Measurements from ENCODE around the gene NFKB2. TPM values are rescaled to one million over a fixed set of nuclear protein-coding genes. Genes with fewer than 3 reads are reported as not detected.

NFKB2 gene
- total RNA-seq, 2 donors from 2014 or later = 28.7 to 45.2 TPM

GRCh38 chr10:102402512-102402896, 7.0 kb downstream of the NFKB2 start:
- peaks cover 24% of the 10 kb centered on the region for H3K36me3 ChIP-seq (ENCODE audit: control insufficient read depth, insufficient read depth, low read length)
- H3K4me1 Mint-ChIP-seq = no peaks in the 10 kb centered on the region
- no peak overlapping the region for H3K27ac Mint-ChIP-seq
- peaks cover 23% of the 10 kb centered on the region for H3K36me3 Mint-ChIP-seq (ENCODE audit: low read depth)
- no peak for TF ChIP-seq CTCF (conservative IDR thresholded peaks at IDR 0.05)
- 90% methylated on average over 5 of the region's 5 CpGs; no CpG with 5 or more reads in 1 of the 2 experiments for WGBS, 2 experiments (ENCODE audit: insufficient coverage in 1 of 2, insufficient read length in 1 of 2)
- no peak overlapping the region for H3K4me3 Mint-ChIP-seq
- no peak overlapping the region for H3K4me3 ChIP-seq (ENCODE audit: low read length)
- no peaks in the 10 kb centered on the region for H3K9me3 ChIP-seq (ENCODE audit: control insufficient read depth, low read length)
- no peak overlapping the region for H3K27ac ChIP-seq (ENCODE audit: low read depth, low read length)
- peaks cover 25% of the 10 kb centered on the region for H3K27me3 Mint-ChIP-seq (ENCODE audit: insufficient read depth)
- no peak for DNase-seq
- H3K9ac ChIP-seq (ENCODE audit: extremely low read depth, low read length, poor library complexity, severe bottlenecking) = no peak overlapping the region
- no peaks in the 10 kb centered on the region for H3K9me3 Mint-ChIP-seq
- H3K4me1 ChIP-seq (ENCODE audit: control insufficient read depth, insufficient read depth, low read length) = no peaks in the 10 kb centered on the region
- peaks cover 9% of the 10 kb centered on the region for H3K27me3 ChIP-seq (ENCODE audit: control insufficient read depth, insufficient read depth, low read length, poor library complexity, severe bottlenecking)

- H3K9me3 Mint-ChIP-seq = no peaks in the 10 kb centered on the region
- peaks cover 31% of the 10 kb centered on the region for H3K27me3 Mint-ChIP-seq (ENCODE audit: insufficient read depth)
- Histone ChIP-seq H3K4me1 (ENCODE audit: control insufficient read depth, insufficient read depth, low read length) (no peaks in the 10 kb centered on the region), H3K27me3 (ENCODE audit: control insufficient read depth, insufficient read depth, low read length, poor library complexity, severe bottlenecking) (peaks cover 15% of the 10 kb centered on the region), H3K4me3 (ENCODE audit: low read length) (no peak overlapping the region), H3K9me3 (ENCODE audit: control insufficient read depth, low read length) (no peaks in the 10 kb centered on the region), H3K9ac (ENCODE audit: extremely low read depth, low read length, poor library complexity, severe bottlenecking) (no peak overlapping the region), H3K27ac (ENCODE audit: low read depth, low read length) (no peak overlapping the region), H3K36me3 (ENCODE audit: control insufficient read depth, insufficient read depth, low read length) (peaks cover 19% of the 10 kb centered on the region)
- no peak for DNase-seq
- H3K4me3 Mint-ChIP-seq = no peak overlapping the region
- no peak overlapping the region for H3K27ac Mint-ChIP-seq
- no peak for TF ChIP-seq CTCF (conservative IDR thresholded peaks at IDR 0.05)
- peaks cover 20% of the 10 kb centered on the region for H3K36me3 Mint-ChIP-seq (ENCODE audit: low read depth)
- 87 to 95% methylated on average over 7 to 13 of the region's 13 CpGs for WGBS, 2 experiments (ENCODE audit: insufficient coverage in 1 of 2, insufficient read length in 1 of 2)
- peaks cover under 1% of the 10 kb centered on the region for H3K4me1 Mint-ChIP-seq
These were observed 7.6 kb downstream of the NFKB2 start for GRCh38 chr10:102403115-102403514.

- Histone ChIP-seq H3K36me3 (ENCODE audit: control insufficient read depth, insufficient read depth, low read length) (peaks cover 19% of the 10 kb centered on the region), H3K4me3 (ENCODE audit: low read length) (no peak overlapping the region), H3K4me1 (ENCODE audit: control insufficient read depth, insufficient read depth, low read length) (no peaks in the 10 kb centered on the region), H3K27ac (ENCODE audit: low read depth, low read length) (no peak overlapping the region), H3K9me3 (ENCODE audit: control insufficient read depth, low read length) (no peaks in the 10 kb centered on the region), H3K9ac (ENCODE audit: extremely low read depth, low read length, poor library complexity, severe bottlenecking) (no peak overlapping the region), H3K27me3 (ENCODE audit: control insufficient read depth, insufficient read depth, low read length, poor library complexity, severe bottlenecking) (peaks cover 29% of the 10 kb centered on the region)
- Mint-ChIP-seq H3K36me3 (ENCODE audit: low read depth) (peaks cover 17% of the 10 kb centered on the region), H3K27me3 (ENCODE audit: insufficient read depth) (peaks cover 42% of the 10 kb centered on the region), H3K9me3 (no peaks in the 10 kb centered on the region), H3K4me3 (no peak overlapping the region), H3K4me1 (peaks cover 5% of the 10 kb centered on the region), H3K27ac (no peak overlapping the region)
- WGBS, 2 experiments (ENCODE audit: insufficient coverage in 1 of 2, insufficient read length in 1 of 2) = 90 to 96% methylated on average over 16 to 17 of the region's 17 CpGs
- no peak for DNase-seq
- TF ChIP-seq CTCF (conservative IDR thresholded peaks at IDR 0.05) = no peak
These were observed 9.0 kb downstream of the NFKB2 start for GRCh38 chr10:102404361-102405107.
